ENCODE measurements around the gene UROC1. TPM values are rescaled to one million over a fixed set of nuclear protein-coding genes. Genes with fewer than 3 reads are reported as not detected.

Gene UROC1
- total RNA-seq, 1 experiment from 2014 or later, result not detected

DNA sequence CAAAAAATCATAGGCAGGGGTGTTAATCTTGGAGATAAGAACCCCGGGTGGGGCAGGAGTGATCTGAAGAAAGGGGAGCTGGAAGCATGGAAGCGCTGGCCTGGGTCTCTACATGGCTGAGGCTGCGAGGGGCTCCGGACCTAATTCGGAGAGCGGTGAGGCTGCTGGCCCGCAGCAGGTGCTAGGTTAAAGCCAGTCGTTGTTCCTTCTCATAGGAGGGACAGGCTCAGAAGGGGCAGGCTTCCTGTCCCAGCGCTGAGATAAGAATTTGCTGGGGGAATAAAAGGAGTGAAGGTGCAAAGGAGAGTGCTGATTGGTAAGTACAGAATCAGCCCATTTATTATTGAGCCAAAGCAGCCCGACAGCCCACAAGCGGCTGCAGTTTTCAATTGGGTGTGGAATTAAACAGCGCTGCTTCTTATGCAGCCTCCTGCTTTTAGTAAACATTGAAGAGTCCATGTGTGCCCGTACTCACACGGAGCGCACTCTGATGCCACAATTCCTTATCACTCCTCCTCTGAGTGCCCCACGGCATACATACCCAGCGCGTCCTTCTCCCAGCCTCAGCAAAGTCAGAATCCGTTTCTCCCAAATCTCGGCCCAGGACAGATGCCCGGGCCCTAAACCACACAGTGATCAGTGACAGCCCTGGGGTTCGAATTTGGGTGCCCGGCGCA lies 23.5 kb upstream of the UROC1 start:
- Histone ChIP-seq H3K36me3 (ENCODE audit: control insufficient read depth, insufficient read depth, low read length) (peaks cover 4% of the 10 kb centered on the region; the same call in 1 of the 2 replicates), H3K4me1 (no peaks in the 10 kb centered on the region), H3K27me3 (replicated peaks; ENCODE audit: control insufficient read depth, insufficient read depth, low read length) (no peaks in the 10 kb centered on the region), H3K4me3 (ENCODE audit: low read depth, low read length) (no peak overlapping the region), H3K9me3 (no peaks in the 10 kb centered on the region)
- H3K27ac Mint-ChIP-seq (ENCODE audit: unreplicated experiment), result no peak overlapping the region
- H3K4me1 Mint-ChIP-seq (ENCODE audit: low read depth, unreplicated experiment), result no peaks in the 10 kb centered on the region
- ChIA-PET CTCF (no interaction called here), POLR2A (no interaction called here)
- H3K4me3 Mint-ChIP-seq (ENCODE audit: unreplicated experiment), result no peak overlapping the region
- intact Hi-C loops (cut with micrococcal nuclease; ENCODE audit: unreplicated experiment), result no loop called here
- peaks cover 10% of the 10 kb centered on the region for H3K9me3 Mint-ChIP-seq (ENCODE audit: unreplicated experiment)
- H3K36me3 Mint-ChIP-seq (ENCODE audit: insufficient read depth, unreplicated experiment), result peaks cover 4% of the 10 kb centered on the region
- no TSS peak for BruUV-seq (replicated peaks)
- peak in 1 of 2 experiments; percentile 11 for DNase-seq
- no peaks in the 10 kb centered on the region for H3K27me3 Mint-ChIP-seq (ENCODE audit: insufficient read depth, unreplicated experiment)
- TF ChIP-seq, protein P1, sequence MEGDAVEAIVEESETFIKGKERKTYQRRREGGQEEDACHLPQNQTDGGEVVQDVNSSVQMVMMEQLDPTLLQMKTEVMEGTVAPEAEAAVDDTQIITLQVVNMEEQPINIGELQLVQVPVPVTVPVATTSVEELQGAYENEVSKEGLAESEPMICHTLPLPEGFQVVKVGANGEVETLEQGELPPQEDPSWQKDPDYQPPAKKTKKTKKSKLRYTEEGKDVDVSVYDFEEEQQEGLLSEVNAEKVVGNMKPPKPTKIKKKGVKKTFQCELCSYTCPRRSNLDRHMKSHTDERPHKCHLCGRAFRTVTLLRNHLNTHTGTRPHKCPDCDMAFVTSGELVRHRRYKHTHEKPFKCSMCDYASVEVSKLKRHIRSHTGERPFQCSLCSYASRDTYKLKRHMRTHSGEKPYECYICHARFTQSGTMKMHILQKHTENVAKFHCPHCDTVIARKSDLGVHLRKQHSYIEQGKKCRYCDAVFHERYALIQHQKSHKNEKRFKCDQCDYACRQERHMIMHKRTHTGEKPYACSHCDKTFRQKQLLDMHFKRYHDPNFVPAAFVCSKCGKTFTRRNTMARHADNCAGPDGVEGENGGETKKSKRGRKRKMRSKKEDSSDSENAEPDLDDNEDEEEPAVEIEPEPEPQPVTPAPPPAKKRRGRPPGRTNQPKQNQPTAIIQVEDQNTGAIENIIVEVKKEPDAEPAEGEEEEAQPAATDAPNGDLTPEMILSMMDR (IDR thresholded peaks at IDR 0.05; ENCODE audit: insufficient read depth in 1 of 2, low read depth in 1 of 2, low read length in 1 of 2, severe bottlenecking in 1 of 2, unreplicated experiment in 1 of 2), result no peak

DNA sequence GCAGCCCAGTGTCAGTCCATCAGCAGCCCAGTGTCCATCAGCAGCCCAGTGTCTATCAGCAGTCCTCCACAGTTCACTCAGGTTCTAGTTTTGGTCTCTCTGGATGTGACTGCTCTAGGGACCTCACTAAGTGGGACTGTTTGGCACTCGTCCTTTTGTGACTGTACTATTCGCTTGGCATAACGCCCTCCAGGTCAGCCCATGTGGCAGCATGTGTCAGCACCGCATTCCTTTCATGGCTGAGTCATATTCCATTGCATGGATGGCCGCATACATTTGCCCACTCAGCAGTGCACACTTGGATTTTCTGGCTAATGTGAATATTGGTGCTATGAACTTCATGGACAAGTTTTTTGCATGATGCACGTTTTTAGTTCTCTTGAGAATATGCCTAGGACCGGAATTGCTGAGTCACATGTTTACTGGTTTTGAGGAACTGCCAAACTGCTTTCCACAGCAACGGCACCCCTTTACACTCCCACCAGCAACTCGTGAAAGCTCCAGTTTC lies 22.8 kb upstream of the UROC1 start:
- POLR2A ChIA-PET, result no interaction called here
- intact Hi-C loops (cut with micrococcal nuclease; ENCODE audit: unreplicated experiment), result no loop called here
- Histone ChIP-seq H3K4me3 (ENCODE audit: low read depth, low read length) (no peak overlapping the region), H3K4me1 (no peaks in the 10 kb centered on the region), H3K9me3 (no peaks in the 10 kb centered on the region), H3K36me3 (ENCODE audit: control insufficient read depth, insufficient read depth, low read length) (peaks cover 4% of the 10 kb centered on the region; the same call in 1 of the 2 replicates), H3K27me3 (replicated peaks; ENCODE audit: control insufficient read depth, insufficient read depth, low read length) (no peaks in the 10 kb centered on the region)
- Mint-ChIP-seq H3K27ac (ENCODE audit: unreplicated experiment) (no peak overlapping the region), H3K36me3 (ENCODE audit: insufficient read depth, unreplicated experiment) (peaks cover 4% of the 10 kb centered on the region), H3K9me3 (ENCODE audit: unreplicated experiment) (peaks cover 10% of the 10 kb centered on the region), H3K4me1 (ENCODE audit: low read depth, unreplicated experiment) (no peaks in the 10 kb centered on the region), H3K27me3 (ENCODE audit: insufficient read depth, unreplicated experiment) (no peaks in the 10 kb centered on the region), H3K4me3 (ENCODE audit: unreplicated experiment) (no peak overlapping the region)
- DNase-seq, result peak in 1 of 2 experiments; percentile 8
- TSS peak; percentile 11 for BruUV-seq (replicated peaks)
- CTCF ChIA-PET, result no interaction called here
- TF ChIP-seq, protein P1 (IDR thresholded peaks at IDR 0.05; ENCODE audit: insufficient read depth in 1 of 2, low read depth in 1 of 2, low read length in 1 of 2, severe bottlenecking in 1 of 2, unreplicated experiment in 1 of 2), result no peak

DNA sequence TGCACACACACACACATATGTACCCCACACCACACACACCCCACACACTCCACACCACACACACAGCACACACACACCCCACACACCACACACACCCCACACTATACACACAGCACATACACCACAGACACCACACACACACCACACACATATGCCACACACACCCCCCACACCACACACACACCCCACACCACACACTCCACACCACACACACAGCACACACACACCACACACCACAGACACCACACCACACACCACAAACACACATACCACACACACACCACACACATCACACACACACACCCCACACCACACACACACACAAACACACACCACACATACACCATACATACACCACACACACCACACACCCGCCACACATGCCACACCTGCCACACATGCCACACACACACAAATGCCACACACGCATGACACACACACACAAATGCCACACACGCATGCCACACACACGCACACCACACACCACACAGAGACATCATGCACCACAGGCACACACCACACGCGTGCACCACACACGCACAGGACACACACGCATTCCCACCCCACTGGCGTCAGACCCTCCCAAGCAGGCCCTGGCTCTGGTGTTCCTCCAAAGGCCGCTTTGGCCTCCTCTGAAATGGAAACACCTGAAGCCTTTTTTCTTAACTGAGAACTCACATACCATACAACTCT lies 22.1 kb upstream of the UROC1 start:
- DNase-seq, result no peak
- ChIA-PET CTCF (no interaction called here), POLR2A (no interaction called here)
- Mint-ChIP-seq H3K4me3 (ENCODE audit: unreplicated experiment) (no peak overlapping the region), H3K36me3 (ENCODE audit: insufficient read depth, unreplicated experiment) (peaks cover 4% of the 10 kb centered on the region), H3K9me3 (ENCODE audit: unreplicated experiment) (peaks cover 10% of the 10 kb centered on the region), H3K4me1 (ENCODE audit: low read depth, unreplicated experiment) (no peaks in the 10 kb centered on the region), H3K27ac (ENCODE audit: unreplicated experiment) (no peak overlapping the region), H3K27me3 (ENCODE audit: insufficient read depth, unreplicated experiment) (no peaks in the 10 kb centered on the region)
- peaks cover 4% of the 10 kb centered on the region; the same call in 1 of the 2 replicates for H3K36me3 ChIP-seq (ENCODE audit: control insufficient read depth, insufficient read depth, low read length)
- no peaks in the 10 kb centered on the region for H3K4me1 ChIP-seq
- BruUV-seq (replicated peaks), result no TSS peak
- TF ChIP-seq, protein P1 (IDR thresholded peaks at IDR 0.05; ENCODE audit: insufficient read depth in 1 of 2, low read depth in 1 of 2, low read length in 1 of 2, severe bottlenecking in 1 of 2, unreplicated experiment in 1 of 2), result no peak
- intact Hi-C loops (cut with micrococcal nuclease; ENCODE audit: unreplicated experiment), result no loop called here
- H3K4me3 ChIP-seq (ENCODE audit: low read depth, low read length), result no peak overlapping the region
- H3K27me3 ChIP-seq (replicated peaks; ENCODE audit: control insufficient read depth, insufficient read depth, low read length), result no peaks in the 10 kb centered on the region
- H3K9me3 ChIP-seq, result no peaks in the 10 kb centered on the region

All from Caco-2 (cell line).